Smooth muscle cell (in vitro differentiated cells): ENCODE data around the gene LOXL3. TPM values are rescaled to one million over a fixed set of nuclear protein-coding genes. Genes with fewer than 3 reads are reported as not detected.

Experiments
- DNase-seq: peaks from one replicate; lab custom pipeline; 2025; ENCODE audit not compliant: unreplicated experiment; lab: John Stamatoyannopoulos, UW
- H2AFZ ChIP-seq: fragments of 200-600 bp; sonication (generic); 2 replicates; pipeline ENCODE4 v1.6.0; 2016; ENCODE audit warnings: antibody characterized with exemption, low read depth, mild to moderate bottlenecking
- H3F3A ChIP-seq: fragments of 200-600 bp; sonication (generic); 2 replicates; pipeline ENCODE4 v1.6.0; 2017; ENCODE audit warnings: antibody characterized with exemption, low read depth
- H3K27ac ChIP-seq: fragments of 200-600 bp; sonication (generic); 2 replicates; pipeline ENCODE4 v1.5.1; 2016; ENCODE audit warnings: low read depth, mild to moderate bottlenecking
- H3K27me3 ChIP-seq: fragments of 200-600 bp; sonication (generic); 2 replicates; pipeline ENCODE4 v1.6.1; 2016; ENCODE audit warnings: low read depth, mild to moderate bottlenecking
- H3K36me3 ChIP-seq: fragments of 200-600 bp; sonication (generic); 2 replicates; pipeline ENCODE4 v1.5.1; 2016; ENCODE audit warnings: low read depth
- H3K4me1 ChIP-seq: fragments of 200-600 bp; sonication (generic); 2 replicates; pipeline ENCODE4 v1.5.1; 2016; ENCODE audit warnings: low read depth
- H3K4me2 ChIP-seq: fragments of 200-600 bp; sonication (generic); 2 replicates; pipeline ENCODE4 v1.6.0; 2016; ENCODE audit warnings: mild to moderate bottlenecking
- H3K4me3 ChIP-seq: fragments of 200-600 bp; sonication (generic); 2 replicates; pipeline ENCODE4 v1.5.1; 2016; ENCODE audit warnings: mild to moderate bottlenecking
- H3K79me2 ChIP-seq: fragments of 200-600 bp; sonication (generic); 2 replicates; pipeline ENCODE4 v1.6.0; 2016; ENCODE audit warnings: low read depth, mild to moderate bottlenecking
- H3K9ac ChIP-seq: fragments of 200-600 bp; sonication (generic); 2 replicates; pipeline ENCODE4 v1.6.0; 2016; ENCODE audit warnings: low read depth
- H3K9me3 ChIP-seq: fragments of 200-600 bp; sonication (generic); replicated peaks from 2 replicates; pipeline ENCODE4 v1.5.1; 2016; ENCODE audit warnings: low read depth
- H4K20me1 ChIP-seq: fragments of 200-600 bp; sonication (generic); 2 replicates; pipeline ENCODE4 v1.6.0; 2016; ENCODE audit warnings: low read depth
- WGBS: methylation state at CpG from one replicate; pipeline ENCODE4 v1.1.7; 2016; ENCODE audit warnings: low lambda C conversion rate; 5-methylcytosine and 5-hydroxymethylcytosine counted together
- polyA plus RNA-seq: library from polyadenylated mRNA; unstranded; fragments of >200 nt; fragmentation: Nextera tagmentation; extraction: Ambion mirVana; gene quantifications from 2 replicates; pipeline ENCODE4 v1.2.1, GENCODE V29; 2016
- total RNA-seq: library from RNA; depleted of rRNA; stranded (reverse); fragments of >200 nt; gene quantifications from 2 replicates; pipeline ENCODE4 v1.2.3, GENCODE V29; 2014
- TF ChIP-seq, protein P1 (sequence below): fragments of 200-600 bp; sonication (generic); IDR thresholded peaks from 2 replicates; pipeline ENCODE4 v1.5.1; 2017; ENCODE audit warnings: borderline replicate concordance, mild to moderate bottlenecking, antibody characterized with exemption; ENCODE audit not compliant: insufficient read depth, poor library complexity, severe bottlenecking

Gene LOXL3
- total and polyA plus RNA-seq, 2 experiments from 2014 or later, result 123 to 190 TPM

GRCh38 chr2:74510272-74510671 lies 43.5 kb downstream of the LOXL3 start:
- H3K27me3 ChIP-seq, result peaks cover 57% of the 10 kb centered on the region
- H3K4me3 ChIP-seq, result no peak overlapping the region
- H3K4me2 ChIP-seq, result no peak overlapping the region
- H3K27ac ChIP-seq, result no peak overlapping the region
- H3K79me2 ChIP-seq, result peaks cover 16% of the 10 kb centered on the region
- no peak overlapping the region for H3K9ac ChIP-seq
- peaks cover 31% of the 10 kb centered on the region for H3K4me1 ChIP-seq
- H3F3A ChIP-seq, result peaks cover 5% of the 10 kb centered on the region
- no peak overlapping the region for H2AFZ ChIP-seq
- DNase-seq, result no peak
- no peaks in the 10 kb centered on the region for H3K36me3 ChIP-seq
- H4K20me1 ChIP-seq, result peaks cover 4% of the 10 kb centered on the region
- TF ChIP-seq, protein P1, sequence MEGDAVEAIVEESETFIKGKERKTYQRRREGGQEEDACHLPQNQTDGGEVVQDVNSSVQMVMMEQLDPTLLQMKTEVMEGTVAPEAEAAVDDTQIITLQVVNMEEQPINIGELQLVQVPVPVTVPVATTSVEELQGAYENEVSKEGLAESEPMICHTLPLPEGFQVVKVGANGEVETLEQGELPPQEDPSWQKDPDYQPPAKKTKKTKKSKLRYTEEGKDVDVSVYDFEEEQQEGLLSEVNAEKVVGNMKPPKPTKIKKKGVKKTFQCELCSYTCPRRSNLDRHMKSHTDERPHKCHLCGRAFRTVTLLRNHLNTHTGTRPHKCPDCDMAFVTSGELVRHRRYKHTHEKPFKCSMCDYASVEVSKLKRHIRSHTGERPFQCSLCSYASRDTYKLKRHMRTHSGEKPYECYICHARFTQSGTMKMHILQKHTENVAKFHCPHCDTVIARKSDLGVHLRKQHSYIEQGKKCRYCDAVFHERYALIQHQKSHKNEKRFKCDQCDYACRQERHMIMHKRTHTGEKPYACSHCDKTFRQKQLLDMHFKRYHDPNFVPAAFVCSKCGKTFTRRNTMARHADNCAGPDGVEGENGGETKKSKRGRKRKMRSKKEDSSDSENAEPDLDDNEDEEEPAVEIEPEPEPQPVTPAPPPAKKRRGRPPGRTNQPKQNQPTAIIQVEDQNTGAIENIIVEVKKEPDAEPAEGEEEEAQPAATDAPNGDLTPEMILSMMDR, result no peak
- H3K9me3 ChIP-seq, result no peaks in the 10 kb centered on the region
- WGBS, result 95% methylated on average over 4 of the region's 4 CpGs

GRCh38 chr2:74507926-74508520 lies 45.7 kb downstream of the LOXL3 start:
- WGBS, result 2% methylated on average over 38 of the region's 38 CpGs
- no peaks in the 10 kb centered on the region for H3K9me3 ChIP-seq
- peak overlapping the region; percentile 90 for H2AFZ ChIP-seq
- H3K79me2 ChIP-seq, result peaks cover 22% of the 10 kb centered on the region
- no peaks in the 10 kb centered on the region for H3K36me3 ChIP-seq
- no peak for DNase-seq
- H3K27ac ChIP-seq, result peak overlapping the region; percentile 96
- peaks cover 35% of the 10 kb centered on the region for H3K27me3 ChIP-seq
- peaks cover 15% of the 10 kb centered on the region for H3K4me1 ChIP-seq
- peak overlapping the region; percentile 94 for H3K4me2 ChIP-seq
- H3F3A ChIP-seq, result peaks cover 10% of the 10 kb centered on the region
- peak overlapping the region; percentile 86 for H3K4me3 ChIP-seq
- H4K20me1 ChIP-seq, result peaks cover 4% of the 10 kb centered on the region
- TF ChIP-seq, protein P1, result no peak
- H3K9ac ChIP-seq, result peak overlapping the region; percentile 96

GRCh38 chr2:74507145-74507925 lies 46.4 kb downstream of the LOXL3 start, which contains the start of gene PCGF1:
TSS of gene PCGF1 (minus strand) at chr2:74507695. CDS start at chr2:74507668, 27 bp downstream.
- H3K79me2 ChIP-seq, result peaks cover 22% of the 10 kb centered on the region
- DNase-seq, result peak; percentile 99
- peak within 1 kb of the TSS; percentile 86 for H3K4me3 ChIP-seq
- H3K4me1 ChIP-seq, result peaks cover 15% of the 10 kb centered on the region
- H3K27ac ChIP-seq, result peak within 1 kb of the TSS; percentile 96
- peaks cover 28% of the 10 kb centered on the region for H3K27me3 ChIP-seq
- H3F3A ChIP-seq, result peaks cover 10% of the 10 kb centered on the region
- peaks cover 4% of the 10 kb centered on the region for H4K20me1 ChIP-seq
- 2% methylated on average over 54 of the region's 56 CpGs for WGBS
- TF ChIP-seq, protein P1, result peak; percentile 26
- H3K4me2 ChIP-seq, result peak within 1 kb of the TSS; percentile 94
- H2AFZ ChIP-seq, result peak within 1 kb of the TSS; percentile 90
- H3K9ac ChIP-seq, result peak within 1 kb of the TSS; percentile 96
- no peaks in the 10 kb centered on the region for H3K9me3 ChIP-seq
- no peaks in the 10 kb centered on the region for H3K36me3 ChIP-seq
